ENCODE measurements around the gene GABARAPL1. TPM values are rescaled to one million over a fixed set of nuclear protein-coding genes. Genes with fewer than 3 reads are reported as not detected.

Gene GABARAPL1
- 100 to 1,000 TPM; 212 to 790 (median 297) TPM for total RNA-seq
- 100 to 1,000 TPM; 126 to 258 TPM for polyA plus RNA-seq
- long read RNA-seq, donor 1, transcript GABARAPL1-201 (4 exons, 1,957 nt): major isoform, 148 of 193 reads
- long read RNA-seq, donor 1, partial matches to known transcripts: 38 of 193 reads
- long read RNA-seq, donor 1, other reads (novel, unspliced or antisense): 1 of 193 reads
- long read RNA-seq, donor 2, transcript GABARAPL1-218 (4 exons, 2,294 nt): minor isoform, 34 of 952 reads
- long read RNA-seq, donor 2, transcript GABARAPL1-201 (4 exons, 1,957 nt): major isoform, 836 of 952 reads
- long read RNA-seq, donor 2, partial matches to known transcripts: 18 of 952 reads
- long read RNA-seq, donor 2, other reads (novel, unspliced or antisense): 55 of 952 reads
- long read RNA-seq, donor 3, transcript GABARAPL1-201 (4 exons, 1,957 nt): major isoform, 81 of 114 reads
- long read RNA-seq, donor 3, partial matches to known transcripts: 28 of 114 reads
- long read RNA-seq, donor 3, other reads (novel, unspliced or antisense): 2 of 114 reads

DNA sequence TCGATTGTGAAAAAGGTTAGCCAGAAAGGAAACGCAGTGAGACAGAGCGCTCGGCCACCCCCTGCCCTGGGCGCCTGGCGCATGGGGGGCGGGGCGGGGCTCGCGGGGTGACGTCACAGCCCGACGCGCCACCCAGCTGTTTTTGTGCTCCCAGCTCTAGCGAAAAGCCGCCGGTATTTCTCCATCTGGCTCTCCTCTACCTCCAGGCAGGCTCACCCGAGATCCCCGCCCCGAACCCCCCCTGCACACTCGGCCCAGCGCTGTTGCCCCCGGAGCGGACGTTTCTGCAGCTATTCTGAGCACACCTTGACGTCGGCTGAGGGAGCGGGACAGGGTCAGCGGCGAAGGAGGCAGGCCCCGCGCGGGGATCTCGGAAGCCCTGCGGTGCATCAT is at the start of gene GABARAPL1:
Gene GABARAPL1, plus strand, starts transcription at position 139 of the 393 bp plus-strand sequence. Its CDS starts 253 bp downstream, at position 392.
- peak; percentile 88 to 92 (median 90) for DNase-seq
- intact Hi-C loops (cut with DNase I): loop anchor here in 7 of 10 donors (2.0 to 10.0 kb wide), 6 partner anchors 150 to 512 kb away; partner anchors contain the start of genes YBX3 (in 5 of the 7) and MAGOHB (in 1 of the 7)
- peak; percentile 70 to 85 (median 82) for ATAC-seq
- TF ChIP-seq, protein P1, sequence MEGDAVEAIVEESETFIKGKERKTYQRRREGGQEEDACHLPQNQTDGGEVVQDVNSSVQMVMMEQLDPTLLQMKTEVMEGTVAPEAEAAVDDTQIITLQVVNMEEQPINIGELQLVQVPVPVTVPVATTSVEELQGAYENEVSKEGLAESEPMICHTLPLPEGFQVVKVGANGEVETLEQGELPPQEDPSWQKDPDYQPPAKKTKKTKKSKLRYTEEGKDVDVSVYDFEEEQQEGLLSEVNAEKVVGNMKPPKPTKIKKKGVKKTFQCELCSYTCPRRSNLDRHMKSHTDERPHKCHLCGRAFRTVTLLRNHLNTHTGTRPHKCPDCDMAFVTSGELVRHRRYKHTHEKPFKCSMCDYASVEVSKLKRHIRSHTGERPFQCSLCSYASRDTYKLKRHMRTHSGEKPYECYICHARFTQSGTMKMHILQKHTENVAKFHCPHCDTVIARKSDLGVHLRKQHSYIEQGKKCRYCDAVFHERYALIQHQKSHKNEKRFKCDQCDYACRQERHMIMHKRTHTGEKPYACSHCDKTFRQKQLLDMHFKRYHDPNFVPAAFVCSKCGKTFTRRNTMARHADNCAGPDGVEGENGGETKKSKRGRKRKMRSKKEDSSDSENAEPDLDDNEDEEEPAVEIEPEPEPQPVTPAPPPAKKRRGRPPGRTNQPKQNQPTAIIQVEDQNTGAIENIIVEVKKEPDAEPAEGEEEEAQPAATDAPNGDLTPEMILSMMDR (IDR thresholded peaks at IDR 0.05): peak in 2 of 12 donors; percentile 7 to 12
- TF ChIP-seq POLR2A (IDR thresholded peaks at IDR 0.05): peak; percentile 39 to 72
- Histone ChIP-seq H3K27ac (peak within 1 kb of the TSS; percentile 95 to 100 (median 98)), H3K4me1 (peaks cover 4 to 39% (median 22%) of the 10 kb centered on the region in 12 donors), H3K36me3 (peaks cover 0 to 18% (median 7%) of the 10 kb centered on the region in 9 donors), H3K27me3 (no peaks in the 10 kb centered on the region), H3K9me3 (no peaks in the 10 kb centered on the region), H3K4me3 (peak within 1 kb of the TSS; percentile 65 to 89 (median 80))
- WGBS, 4 donors: 0 to 1% (median 1%) methylated on average over 19 to 35 of the region's 35 CpGs

DNA sequence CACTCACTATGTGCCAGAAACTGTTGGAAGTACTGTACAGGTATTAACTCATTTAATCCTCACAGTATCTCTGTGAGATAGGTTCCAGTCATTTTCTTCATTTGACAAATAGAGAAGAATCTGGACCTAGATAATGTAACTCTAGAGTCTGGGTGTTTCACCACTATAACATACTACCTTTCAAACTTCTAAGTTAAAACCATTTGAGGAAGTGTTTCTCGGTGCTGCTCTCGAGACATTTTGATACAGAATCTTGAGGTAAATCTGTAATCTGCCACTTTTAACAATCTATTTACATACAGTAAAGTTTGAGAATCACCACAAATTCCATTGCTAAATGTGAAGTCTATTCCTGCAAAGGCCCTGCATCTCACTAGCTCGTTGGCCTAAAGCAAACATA is 49.6 kb upstream of the GABARAPL1 start:
- 79 to 85% (median 82%) methylated on average over 3 of the region's 3 CpGs for WGBS, 4 donors
- ATAC-seq: no peak

DNA sequence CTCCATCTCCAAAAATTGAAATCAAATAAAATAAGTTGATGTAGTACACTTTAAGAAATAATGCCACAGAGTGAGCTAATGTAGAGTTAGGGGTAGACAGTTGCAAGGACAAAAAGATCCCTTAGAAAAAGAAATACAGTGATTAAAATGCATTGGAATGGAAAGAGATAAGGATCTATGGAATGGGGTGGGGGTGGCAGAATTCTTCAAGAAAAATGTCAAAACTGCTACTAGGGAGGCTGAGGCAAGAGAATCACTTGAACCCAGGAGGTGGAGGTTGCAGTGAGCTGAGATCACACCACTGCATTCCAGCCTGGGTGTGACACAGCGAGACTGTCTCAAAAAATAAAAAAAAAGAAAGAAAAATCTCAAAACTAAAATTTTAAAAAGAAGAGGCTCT is 47.3 kb upstream of the GABARAPL1 start:
- DNase-seq (no peak), ATAC-seq (no peak)
- H3K36me3 ChIP-seq: no peaks in the 10 kb centered on the region
- no peak overlapping the region for H3K4me3 ChIP-seq
- H3K27ac ChIP-seq: no peak overlapping the region
- no peaks in the 10 kb centered on the region for H3K9me3 ChIP-seq
- 0 to 98% (median 39%) methylated on average over 1 of the region's 1 CpG for WGBS, 4 donors
- intact Hi-C loops (cut with DNase I): no loop called here
- no peak for TF ChIP-seq POLR2A (IDR thresholded peaks at IDR 0.05)
- TF ChIP-seq, protein P1 (IDR thresholded peaks at IDR 0.05): no peak
- H3K27me3 ChIP-seq: no peaks in the 10 kb centered on the region
- peaks cover 0 to 22% (median 0%) of the 10 kb centered on the region in 12 donors for H3K4me1 ChIP-seq

More for the DNA sequence above, 49.6 kb upstream of the GABARAPL1 start:
- DNase-seq: no peak
- intact Hi-C loops (cut with DNase I): no loop called here
- peaks cover 0 to 34% (median 0%) of the 10 kb centered on the region in 12 donors for H3K4me1 ChIP-seq
- no peak overlapping the region for H3K27ac ChIP-seq
- TF ChIP-seq, protein P1 (IDR thresholded peaks at IDR 0.05): no peak
- no peak for TF ChIP-seq POLR2A (IDR thresholded peaks at IDR 0.05)
- no peaks in the 10 kb centered on the region for H3K36me3 ChIP-seq
- H3K9me3 ChIP-seq: no peaks in the 10 kb centered on the region
- no peak overlapping the region for H3K4me3 ChIP-seq
- H3K27me3 ChIP-seq: no peaks in the 10 kb centered on the region

DNA sequence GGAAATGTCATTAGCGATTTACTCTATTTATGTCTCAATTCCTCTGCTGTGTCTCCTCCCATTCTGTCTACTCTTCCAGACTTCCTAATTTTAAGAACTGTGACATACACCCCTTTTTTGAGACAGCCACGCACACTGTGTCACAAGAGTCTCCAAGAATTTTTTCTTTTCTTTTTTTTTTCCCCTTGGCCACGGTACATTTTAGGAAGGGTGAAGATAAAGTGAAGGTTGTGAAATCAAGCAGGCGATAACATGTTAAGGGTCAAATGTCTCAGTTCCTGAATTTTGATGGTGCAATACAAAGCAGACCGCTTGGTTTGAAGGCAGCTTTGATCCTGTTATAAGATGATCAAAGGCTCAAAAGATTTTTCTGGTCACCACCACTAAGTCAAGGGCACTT is 45.1 kb upstream of the GABARAPL1 start:
- intact Hi-C loops (cut with DNase I): no loop called here
- 50 to 62% (median 55%) methylated on average over 5 of the region's 5 CpGs for whole genome bisulfite sequencing, 4 donors

More for the DNA sequence above, 45.1 kb upstream of the GABARAPL1 start:
- DNase-seq (no peak), ATAC-seq (peak in 3 of 4 donors; percentile 39 to 73 (median 61))
- H3K4me1 ChIP-seq: peaks cover 0 to 25% (median 0%) of the 10 kb centered on the region in 12 donors
- H3K27me3 ChIP-seq: no peaks in the 10 kb centered on the region
- no peaks in the 10 kb centered on the region for H3K9me3 ChIP-seq
- no peaks in the 10 kb centered on the region for H3K36me3 ChIP-seq
- H3K27ac ChIP-seq: peak overlapping the region in 1 of 12 donors; percentile 61
- TF ChIP-seq, protein P1 (IDR thresholded peaks at IDR 0.05): no peak
- no peak for TF ChIP-seq POLR2A (IDR thresholded peaks at IDR 0.05)
- no peak overlapping the region for H3K4me3 ChIP-seq

Measured in heart left ventricle (tissue), 16 donors.